IMR-90 (cell line): ENCODE results near the gene TREM1. TPM values are rescaled to one million over a fixed set of nuclear protein-coding genes. Genes with fewer than 3 reads are reported as not detected.

Experiments
- ATAC-seq: fragments of 200-7000 bp; cut with Tn5 transposase; 2 replicates; pipeline ENCODE4 v1.9.1; 2020; ENCODE audit warnings: low read depth, mild to moderate bottlenecking, moderate library complexity
- BruUV-seq: library from RNA; stranded (reverse); fragments of 400-500 nt; replicated peaks from 2 replicates; lab custom pipeline; 2021; lab: Mats Ljungman, UMichigan
- CTCF ChIA-PET: fragments of 300-600 bp; formaldehyde crosslinking; extraction: SDS; loops from one replicate; lab custom pipeline; 2021; ENCODE audit warnings: antibody characterized with exemption; lab: Yijun Ruan, JAX
- POLR2A ChIA-PET: fragments of 300-600 bp; sonication (Branson Sonifier 250); formaldehyde crosslinking; loops from one replicate; lab custom pipeline; 2022; ENCODE audit warnings: antibody characterized with exemption; ENCODE audit not compliant: unreplicated experiment; lab: Charles Lee
- DNase-seq: peaks from one replicate; pipeline ENCODE4 v3.0.0; 2013
- H2AFZ ChIP-seq: replicated peaks from 2 replicates; pipeline ENCODE3; 2013; ENCODE audit warnings: low read length, mild to moderate bottlenecking; ENCODE audit not compliant: poor library complexity
- H2AK5ac ChIP-seq: 2 replicates; pipeline ENCODE4 v1.6.1; 2013; ENCODE audit warnings: low read depth, low read length, inconsistent platforms
- H2AK9ac ChIP-seq: replicated peaks from 2 replicates; pipeline ENCODE3; 2013; ENCODE audit warnings: mild to moderate bottlenecking, low read depth, low read length, moderate library complexity; ENCODE audit not compliant: poor library complexity
- H2BK120ac ChIP-seq: 2 replicates; pipeline ENCODE4 v1.6.1; 2013; ENCODE audit warnings: low read depth, low read length, inconsistent platforms
- H2BK15ac ChIP-seq: 3 replicates; pipeline ENCODE4 v1.6.1; 2013; ENCODE audit warnings: low read depth, low read length, inconsistent platforms
- H2BK20ac ChIP-seq: 2 replicates; pipeline ENCODE4 v1.6.1; 2013; ENCODE audit warnings: low read depth, mild to moderate bottlenecking, inconsistent platforms, low read length, moderate library complexity
- H2BK5ac ChIP-seq: 2 replicates; pipeline ENCODE4 v1.6.1; 2013; ENCODE audit warnings: mild to moderate bottlenecking, low read depth, low read length, inconsistent platforms; ENCODE audit not compliant: poor library complexity, severe bottlenecking
- H3K14ac ChIP-seq: replicated peaks from 2 replicates; pipeline ENCODE4 v1.6.1; 2013; ENCODE audit warnings: low read depth, low read length, inconsistent platforms
- H3K18ac ChIP-seq: 2 replicates; pipeline ENCODE4 v1.6.1; 2013; ENCODE audit warnings: low read depth, low read length, control low read depth
- H3K23ac ChIP-seq: 2 replicates; pipeline ENCODE4 v1.6.1; 2013; ENCODE audit warnings: low read depth, low read length, inconsistent platforms
- H3K27ac ChIP-seq: 2 replicates; pipeline ENCODE4 v1.5.1; 2013; ENCODE audit warnings: mild to moderate bottlenecking, control low read depth, low read length; ENCODE audit not compliant: insufficient read depth
- H3K27me3 ChIP-seq: 2 replicates; pipeline ENCODE4 v1.6.1; 2013; ENCODE audit warnings: low read length; ENCODE audit not compliant: control insufficient read depth, insufficient read depth
- H3K36me3 ChIP-seq: 2 replicates; pipeline ENCODE4 v1.6.1; 2013; ENCODE audit warnings: low read length, mixed read lengths; ENCODE audit not compliant: control insufficient read depth, insufficient read depth
- H3K4ac ChIP-seq: 2 replicates; pipeline ENCODE4 v1.6.1; 2013; ENCODE audit warnings: low read depth, low read length, inconsistent platforms
- H3K4me1 ChIP-seq: 2 replicates; pipeline ENCODE4 v1.6.1; 2013; ENCODE audit warnings: low read length, mixed read lengths; ENCODE audit not compliant: control insufficient read depth, insufficient read depth
- H3K4me2 ChIP-seq: 2 replicates; pipeline ENCODE4 v1.6.1; 2013; ENCODE audit warnings: low read depth, mild to moderate bottlenecking, control low read depth, low read length, moderate library complexity
- H3K4me3 ChIP-seq: 2 replicates; pipeline ENCODE4 v1.5.1; 2013; ENCODE audit warnings: low read depth, mild to moderate bottlenecking, control low read depth, low read length, moderate library complexity; ENCODE audit not compliant: insufficient read depth
- H3K56ac ChIP-seq: 2 replicates; pipeline ENCODE4 v1.6.1; 2013; ENCODE audit warnings: low read length, inconsistent platforms; ENCODE audit not compliant: insufficient read depth; ENCODE audit errors: extremely low read depth
- H3K79me1 ChIP-seq, 2 experiments: 2 replicates each; pipeline ENCODE4 v1.6.1; 2013; ENCODE audit warnings: low read length in 2 of 2, inconsistent platforms in 1 of 2, low read depth in 1 of 2
- H3K9ac ChIP-seq: 2 replicates; pipeline ENCODE4 v1.6.1; 2013; ENCODE audit warnings: low read depth, low read length, control low read depth
- H3K9me1 ChIP-seq: 2 replicates; pipeline ENCODE4 v1.6.1; 2013; ENCODE audit warnings: low read length, inconsistent platforms; ENCODE audit not compliant: insufficient read depth
- H3K9me3 ChIP-seq: 2 replicates; pipeline ENCODE4 v1.6.1; 2013; ENCODE audit warnings: low read length; ENCODE audit not compliant: control insufficient read depth, insufficient read depth
- H4K20me1 ChIP-seq: 2 replicates; pipeline ENCODE4 v1.6.1; 2013; ENCODE audit warnings: low read length, inconsistent platforms; ENCODE audit not compliant: insufficient read depth
- H4K5ac ChIP-seq: 2 replicates; pipeline ENCODE4 v1.6.1; 2013; ENCODE audit warnings: mild to moderate bottlenecking, low read depth, low read length, control low read depth
- H4K8ac ChIP-seq, 2 experiments: 2 replicates each; pipeline ENCODE4 v1.6.1; 2013; ENCODE audit warnings: low read depth in 2 of 2, low read length in 2 of 2, control low read depth in 1 of 2, inconsistent platforms in 1 of 2
- H4K91ac ChIP-seq: 2 replicates; pipeline ENCODE4 v1.6.1; 2013; ENCODE audit warnings: low read depth, low read length, inconsistent platforms; ENCODE audit not compliant: insufficient read depth
- BHLHE40 ChIP-seq: fragments of 150-350 bp; IDR thresholded peaks from 2 replicates; pipeline ENCODE4 v1.6.1; 2016; ENCODE audit warnings: mild to moderate bottlenecking, low read depth, low read length
- FOS ChIP-seq: fragments of 150-350 bp; IDR thresholded peaks from 2 replicates; pipeline ENCODE4 v1.6.1; 2016; ENCODE audit warnings: low read depth, low read length
- MAFK ChIP-seq: IDR thresholded peaks from 2 replicates; pipeline ENCODE4 v1.6.1; 2012; ENCODE audit warnings: low read depth, low read length, improper control_type of control experiment
- MAZ ChIP-seq: IDR thresholded peaks from 2 replicates; pipeline ENCODE4 v1.6.1; 2012; ENCODE audit warnings: low read depth, mild to moderate bottlenecking, low read length, improper control_type of control experiment, moderate library complexity, borderline replicate concordance
- NFE2L2 ChIP-seq: fragments of 150-350 bp; IDR thresholded peaks from 2 replicates; pipeline ENCODE4 v1.6.1; 2016; ENCODE audit warnings: low read depth, mild to moderate bottlenecking, low read length
- POLR2A ChIP-seq: IDR thresholded peaks from 2 replicates; pipeline ENCODE4 v1.6.1; 2012; ENCODE audit warnings: mild to moderate bottlenecking, low read depth, low read length
- RAD21 ChIP-seq: IDR thresholded peaks from 2 replicates; pipeline ENCODE4 v1.6.1; 2012; ENCODE audit warnings: low read length, improper control_type of control experiment
- RCOR1 ChIP-seq: IDR thresholded peaks from 2 replicates; pipeline ENCODE4 v1.6.1; 2012; ENCODE audit warnings: mild to moderate bottlenecking, low read length, improper control_type of control experiment; ENCODE audit not compliant: insufficient replicate concordance
- RFX5 ChIP-seq: IDR thresholded peaks from 2 replicates; pipeline ENCODE4 v1.8.0; 2012; ENCODE audit warnings: low read depth, mild to moderate bottlenecking, low read length, moderate library complexity
- SMC3 ChIP-seq: fragments of 150-350 bp; IDR thresholded peaks from 2 replicates; pipeline ENCODE4 v1.6.1; 2016; ENCODE audit warnings: low read depth, mild to moderate bottlenecking, antibody characterized with exemption, low read length, moderate library complexity
- WGBS, 2 experiments: methylation state at CpG; one replicate each; pipeline versions ENCODE4 v1.1.5 to v1.1.7; 2013; ENCODE audit warnings: missing lambda C conversion rate in 2 of 2; ENCODE audit not compliant: insufficient read length in 1 of 2; ENCODE audit errors: extremely low coverage in 2 of 2; 5-methylcytosine and 5-hydroxymethylcytosine counted together
- dilution Hi-C: fragments of 300-500 bp; cut with HindIII; formaldehyde crosslinking; loops from one replicate; pipeline ENCODE4 v1.14.3; 2018; ENCODE audit warnings: low sequenced_read_pairs; ENCODE audit not compliant: unreplicated experiment
- in situ Hi-C: fragments of 300-500 bp; cut with MboI; formaldehyde crosslinking; loops from 3 replicates; pipeline ENCODE4 v1.14.3; 2019; ENCODE audit warnings: low sequenced_read_pairs, inconsistent platforms, mixed read lengths
- intact Hi-C: fragments of 100-400 bp; cut with micrococcal nuclease; formaldehyde crosslinking; loops from 2 replicates; pipeline ENCODE4 v1.10.0; 2022
- polyA plus RNA-seq, 3 experiments: library from polyadenylated mRNA; depleted of rRNA; stranded (reverse); fragments of >200 nt; gene quantifications; 2 replicates each; pipeline ENCODE4 v1.2.3, GENCODE V29; 2012; ENCODE audit warnings: low replicate concordance in 1 of 3
- total RNA-seq: library from RNA; depleted of rRNA; stranded (reverse); fragments of >200 nt; gene quantifications from 2 replicates; pipeline ENCODE4 v1.2.3, GENCODE V29; 2012
- TF ChIP-seq, protein P1 (sequence below): fragments of 150-350 bp; IDR thresholded peaks from 2 replicates; pipeline ENCODE4 v1.6.1; 2016; ENCODE audit warnings: low read depth, mild to moderate bottlenecking, low read length, moderate library complexity, borderline replicate concordance
- TF ChIP-seq, protein P2 (sequence below): fragments of 150-350 bp; IDR thresholded peaks from 2 replicates; pipeline ENCODE4 v1.6.1; 2017; ENCODE audit warnings: mild to moderate bottlenecking, antibody characterized with exemption, low read length, low read depth

The TREM1 gene
- total and polyA plus RNA-seq, 2 of the 4 experiments (the other 2 are of a cell fraction): not detected

DNA sequence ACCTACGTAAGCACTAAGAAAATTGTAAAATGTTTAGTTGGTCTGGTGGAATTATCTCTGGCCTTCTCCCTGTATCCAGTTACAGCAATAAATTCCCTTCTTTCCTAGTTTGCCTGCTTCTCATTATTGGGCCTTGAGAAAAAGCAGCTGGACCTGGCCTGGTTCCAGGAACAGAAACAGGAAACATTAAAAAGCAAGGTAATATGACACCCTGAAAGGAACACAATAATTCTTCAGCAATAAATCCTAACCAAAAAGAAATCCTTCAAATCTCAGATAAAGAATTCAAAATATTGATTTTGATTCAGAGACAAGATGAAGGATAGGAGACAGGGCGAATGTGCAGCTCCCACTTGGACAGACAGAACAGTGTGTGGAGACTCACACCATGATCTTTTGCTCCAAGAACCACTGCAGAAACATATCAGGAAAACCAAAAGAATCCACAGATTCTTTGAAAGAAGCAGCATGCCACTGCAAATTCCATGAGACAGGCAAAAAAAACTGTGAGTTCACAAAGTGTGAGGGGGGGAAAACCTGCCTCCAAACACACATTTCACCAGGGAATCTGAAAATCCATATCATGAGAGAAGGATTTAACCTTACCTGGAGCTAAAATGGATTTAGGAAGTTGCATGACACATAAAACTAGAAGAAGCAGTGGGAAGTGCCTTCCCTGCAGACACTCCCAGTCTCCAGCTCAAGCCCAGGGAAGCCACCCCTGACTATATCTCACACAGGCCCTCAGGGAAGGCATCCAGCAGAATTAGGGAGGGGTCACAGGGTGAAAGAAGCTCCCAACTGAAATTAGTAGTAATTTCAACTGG, 28.9 kb downstream of the TREM1 start:
- Histone ChIP-seq H2AFZ (no peak overlapping the region), H3K9me1 (no peaks in the 10 kb centered on the region), H2BK20ac (no peak overlapping the region), H4K8ac (no peak overlapping the region), H2BK5ac (no peak overlapping the region), H2BK15ac (no peak overlapping the region), H4K5ac (no peak overlapping the region), H4K91ac (no peak overlapping the region), H3K36me3 (no peaks in the 10 kb centered on the region), H2AK9ac (no peak overlapping the region), H3K27ac (no peak overlapping the region), H3K23ac (no peak overlapping the region), H3K27me3 (no peaks in the 10 kb centered on the region), H3K9me3 (no peaks in the 10 kb centered on the region), H3K4ac (no peak overlapping the region), H4K20me1 (no peaks in the 10 kb centered on the region), H3K4me1 (no peaks in the 10 kb centered on the region), H3K9ac (no peak overlapping the region), H3K56ac (no peak overlapping the region), H3K18ac (no peak overlapping the region), H3K4me3 (no peak overlapping the region), H2AK5ac (no peak overlapping the region), H3K79me1 (no peaks in the 10 kb centered on the region), H3K4me2 (no peak overlapping the region), H2BK120ac (no peak overlapping the region), H3K14ac (no peak overlapping the region)
- intact Hi-C loops: no loop called here
- no TSS peak for BruUV-seq
- in situ Hi-C loops: no loop called here
- ChIA-PET CTCF (no interaction called here), POLR2A (no interaction called here)
- DNase-seq: peak; percentile 44
- TF ChIP-seq RAD21: no peak
- TF ChIP-seq, protein P1, sequence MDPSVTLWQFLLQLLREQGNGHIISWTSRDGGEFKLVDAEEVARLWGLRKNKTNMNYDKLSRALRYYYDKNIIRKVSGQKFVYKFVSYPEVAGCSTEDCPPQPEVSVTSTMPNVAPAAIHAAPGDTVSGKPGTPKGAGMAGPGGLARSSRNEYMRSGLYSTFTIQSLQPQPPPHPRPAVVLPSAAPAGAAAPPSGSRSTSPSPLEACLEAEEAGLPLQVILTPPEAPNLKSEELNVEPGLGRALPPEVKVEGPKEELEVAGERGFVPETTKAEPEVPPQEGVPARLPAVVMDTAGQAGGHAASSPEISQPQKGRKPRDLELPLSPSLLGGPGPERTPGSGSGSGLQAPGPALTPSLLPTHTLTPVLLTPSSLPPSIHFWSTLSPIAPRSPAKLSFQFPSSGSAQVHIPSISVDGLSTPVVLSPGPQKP: no peak
- TF ChIP-seq BHLHE40: no peak
- TF ChIP-seq NFE2L2: no peak
- no peak for TF ChIP-seq POLR2A
- no peak for TF ChIP-seq FOS
- no peak for TF ChIP-seq MAFK
- TF ChIP-seq SMC3: no peak
- TF ChIP-seq, protein P2, sequence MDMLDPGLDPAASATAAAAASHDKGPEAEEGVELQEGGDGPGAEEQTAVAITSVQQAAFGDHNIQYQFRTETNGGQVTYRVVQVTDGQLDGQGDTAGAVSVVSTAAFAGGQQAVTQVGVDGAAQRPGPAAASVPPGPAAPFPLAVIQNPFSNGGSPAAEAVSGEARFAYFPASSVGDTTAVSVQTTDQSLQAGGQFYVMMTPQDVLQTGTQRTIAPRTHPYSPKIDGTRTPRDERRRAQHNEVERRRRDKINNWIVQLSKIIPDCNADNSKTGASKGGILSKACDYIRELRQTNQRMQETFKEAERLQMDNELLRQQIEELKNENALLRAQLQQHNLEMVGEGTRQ: no peak
- TF ChIP-seq RCOR1: no peak
- no peak for TF ChIP-seq RFX5
- TF ChIP-seq MAZ: no peak
- no peak for ATAC-seq
- no CpG with 5 or more reads among the region's 2 CpGs for WGBS, 2 experiments
- dilution Hi-C loops: no loop called here
